Fibroblast of the aortic adventitia (primary cell): ENCODE results near the gene MYOCD. TPM values are rescaled to one million over a fixed set of nuclear protein-coding genes. Genes with fewer than 3 reads are reported as not detected.

Experiments
- DNase-seq: peaks from one replicate; pipeline ENCODE4 v3.0.0-alpha.2; 2010; ENCODE audit warnings: low read depth
- H3K4me3 ChIP-seq: 2 replicates; pipeline ENCODE4 v1.5.1; 2011; ENCODE audit warnings: low read depth, mild to moderate bottlenecking, control low read depth, low read length, moderate library complexity
- CTCF ChIP-seq: IDR thresholded peaks from 2 replicates; pipeline ENCODE4 v1.5.1; 2011; ENCODE audit warnings: mild to moderate bottlenecking, low read length, control low read depth, inconsistent platforms; ENCODE audit not compliant: insufficient read depth
- total RNA-seq: library from RNA; depleted of rRNA; stranded (reverse); fragments of >200 nt; gene quantifications from 2 replicates; pipeline ENCODE4 v1.2.3, GENCODE V29; 2012; ENCODE audit warnings: low replicate concordance

The MYOCD gene
- total RNA-seq, 1 donor = 0.18 TPM

- DNase-seq = no peak
- no peak for TF ChIP-seq CTCF
- peak overlapping the region; percentile 65 for H3K4me3 ChIP-seq
Measured at GRCh38 chr17:12790249-12791106, 124.8 kb downstream of the MYOCD start.

- no peak for DNase-seq
- no peak overlapping the region for H3K4me3 ChIP-seq
- no peak for TF ChIP-seq CTCF
Measured at GRCh38 chr17:12794919-12795532, 129.3 kb downstream of the MYOCD start.

GRCh38 chr17:12800855-12801365, 135.2 kb downstream of the MYOCD start:
- TF ChIP-seq CTCF = no peak
- no peak for DNase-seq

GRCh38 chr17:12806630-12807029, 140.9 kb downstream of the MYOCD start:
- no peak for TF ChIP-seq CTCF
- no peak for DNase-seq
- no peak overlapping the region for H3K4me3 ChIP-seq

More at GRCh38 chr17:12800855-12801365, 135.2 kb downstream of the MYOCD start:
- no peak overlapping the region for H3K4me3 ChIP-seq

- no peak overlapping the region for H3K4me3 ChIP-seq
- no peak for TF ChIP-seq CTCF
- DNase-seq = no peak
Measured at GRCh38 chr17:12808723-12809122, 143.0 kb downstream of the MYOCD start.

- no peak for TF ChIP-seq CTCF
- no peak overlapping the region for H3K4me3 ChIP-seq
- no peak for DNase-seq
Measured at GRCh38 chr17:12812877-12813276, 147.2 kb downstream of the MYOCD start.
